ENCODE data around the gene GSTO1.

The GSTO1 gene

DNA sequence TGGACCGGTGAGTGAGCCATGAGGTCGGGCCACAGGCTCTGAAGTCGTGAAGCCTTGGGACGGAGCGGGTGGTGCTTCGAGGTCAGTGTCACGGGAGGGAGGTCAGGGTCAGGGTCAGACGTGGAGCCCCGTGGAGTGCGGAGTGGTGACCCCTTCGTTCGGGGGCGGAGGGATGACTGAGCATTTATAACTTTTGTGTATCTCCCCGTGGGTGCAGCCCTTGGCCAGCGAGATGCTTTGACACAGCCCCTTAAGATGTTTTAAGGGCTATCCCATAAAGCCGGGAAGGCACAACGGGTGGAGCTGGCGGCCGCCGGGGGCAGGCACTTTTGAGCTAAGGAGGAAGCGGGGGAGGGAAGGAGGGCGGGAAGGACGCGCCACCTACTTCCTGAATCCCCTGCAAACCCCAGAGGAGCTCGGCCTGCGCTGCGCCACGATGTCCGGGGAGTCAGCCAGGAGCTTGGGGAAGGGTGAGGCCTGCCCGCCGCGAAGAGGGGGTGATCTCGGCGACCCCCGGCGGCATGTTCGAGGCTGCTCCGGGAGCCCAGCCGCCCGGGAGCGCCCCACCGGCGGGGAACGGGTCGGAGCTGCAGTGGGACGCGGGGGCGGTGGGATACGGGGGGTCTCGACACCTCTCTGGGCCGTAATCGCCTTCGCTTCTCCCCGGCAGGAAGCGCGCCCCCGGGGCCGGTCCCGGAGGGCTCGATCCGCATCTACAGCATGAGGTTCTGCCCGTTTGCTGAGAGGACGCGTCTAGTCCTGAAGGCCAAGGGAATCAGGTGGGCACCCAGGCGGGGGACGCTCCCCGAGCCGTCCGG, at the start of gene GSTO1:
Gene GSTO1 (plus strand): TSS at position 400 of the 818 bp plus-strand sequence. CDS start 37 bp downstream, at position 437.
- peak; percentile 65 for DNase-seq (ENCODE audit: low read depth)
- H3K4me3 ChIP-seq (ENCODE audit: low read length), result peak within 1 kb of the TSS; percentile 71
- no peak for TF ChIP-seq CTCF (IDR thresholded peaks at IDR 0.05; ENCODE audit: insufficient read depth, low read depth, low read length, missing control alignments)

DNA sequence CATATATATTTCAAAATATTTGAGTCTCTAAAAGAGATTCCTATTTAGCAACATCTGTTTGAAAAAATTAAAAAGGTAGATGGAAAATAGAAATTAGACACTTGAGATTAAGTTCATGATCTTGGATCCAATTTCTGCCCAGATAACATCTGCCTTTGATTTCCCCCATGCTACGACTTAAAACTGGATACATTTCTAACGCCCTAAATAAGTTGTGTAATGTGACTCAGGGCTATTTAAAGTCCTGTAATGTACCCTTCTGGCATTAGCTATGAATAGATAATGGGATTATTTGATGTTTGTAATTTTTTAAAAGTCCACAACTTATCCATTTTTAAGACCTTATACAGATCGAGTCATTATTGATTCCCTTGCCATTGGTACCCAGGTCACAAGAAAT, 46.0 kb upstream of the GSTO1 start:
- DNase-seq (ENCODE audit: low read depth), result no peak
- TF ChIP-seq CTCF (IDR thresholded peaks at IDR 0.05; ENCODE audit: insufficient read depth, low read depth, low read length, missing control alignments), result no peak
- H3K4me3 ChIP-seq (ENCODE audit: low read length), result no peak overlapping the region

- H3K4me3 ChIP-seq (ENCODE audit: low read length), result no peak overlapping the region
- peak; percentile 57 for DNase-seq (ENCODE audit: low read depth)
- TF ChIP-seq CTCF (IDR thresholded peaks at IDR 0.05; ENCODE audit: insufficient read depth, low read depth, low read length, missing control alignments), result peak; percentile 75
Measured at GRCh38 chr10:104209575-104210198, 45.0 kb upstream of the GSTO1 start.

- no peak for TF ChIP-seq CTCF (IDR thresholded peaks at IDR 0.05; ENCODE audit: insufficient read depth, low read depth, low read length, missing control alignments)
- DNase-seq (ENCODE audit: low read depth), result no peak
- no peak overlapping the region for H3K4me3 ChIP-seq (ENCODE audit: low read length)
Measured at GRCh38 chr10:104216631-104217030, 38.1 kb upstream of the GSTO1 start.

- H3K4me3 ChIP-seq (ENCODE audit: low read length), result no peak overlapping the region
- no peak for DNase-seq (ENCODE audit: low read depth)
- no peak for TF ChIP-seq CTCF (IDR thresholded peaks at IDR 0.05; ENCODE audit: insufficient read depth, low read depth, low read length, missing control alignments)
Measured at GRCh38 chr10:104218751-104219150, 35.9 kb upstream of the GSTO1 start.

- DNase-seq (ENCODE audit: low read depth), result no peak
- TF ChIP-seq CTCF (IDR thresholded peaks at IDR 0.05; ENCODE audit: insufficient read depth, low read depth, low read length, missing control alignments), result no peak
- H3K4me3 ChIP-seq (ENCODE audit: low read length), result no peak overlapping the region
Measured at GRCh38 chr10:104220522-104220921, 34.2 kb upstream of the GSTO1 start.
